Measurements from ENCODE around the gene SLC35E3.

SLC35E3 gene

GRCh38 chr12:68745904-68746571 lies at the start of gene SLC35E3:
Gene SLC35E3 (plus strand): TSS chr12:68746176. CDS start chr12:68746378, 202 bp downstream.
- DNase-seq, result peak; percentile 82

- DNase-seq, result no peak
Measured at GRCh38 chr12:68699486-68699885, 46.5 kb upstream of the SLC35E3 start.

DNA sequence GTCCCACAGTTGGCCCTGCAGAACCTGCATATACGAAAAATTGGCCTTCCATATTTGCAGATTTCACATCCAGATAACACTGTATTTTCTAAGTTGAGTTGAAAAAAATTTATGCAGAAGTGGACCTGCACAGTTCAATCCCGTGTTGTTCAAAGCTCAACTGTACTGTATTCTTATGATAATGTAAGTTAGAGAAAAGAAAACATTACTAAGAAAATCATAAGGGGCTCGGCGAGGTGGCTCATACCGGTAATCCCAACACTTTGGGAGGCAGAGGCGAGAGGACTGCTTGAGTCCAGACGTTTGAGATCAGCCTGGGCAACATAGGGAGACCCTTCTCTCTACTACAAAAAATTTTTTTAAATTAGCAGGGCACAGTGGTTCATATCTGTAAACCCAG lies 18.2 kb upstream of the SLC35E3 start:
- no peak for DNase-seq

DNA sequence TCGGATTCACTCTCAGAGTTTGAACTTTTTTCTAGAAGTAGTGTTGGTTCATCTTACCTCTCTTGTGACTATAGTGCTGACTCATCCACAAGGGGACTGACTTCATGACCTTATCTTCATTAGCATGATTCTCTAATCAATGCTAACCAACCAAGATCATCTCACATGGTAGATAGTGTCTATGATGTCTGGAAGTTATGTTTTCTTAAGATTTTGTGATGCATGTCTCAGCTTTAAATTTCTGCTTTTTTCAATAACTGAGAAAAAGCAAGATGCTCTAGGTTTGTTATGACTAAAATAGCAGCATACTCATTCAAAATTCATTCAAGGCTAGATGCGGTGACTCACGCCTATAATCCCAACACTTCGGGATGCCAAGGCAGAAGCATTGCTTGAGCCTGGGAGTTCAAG lies 12.3 kb upstream of the SLC35E3 start:
- no peak for DNase-seq

DNA sequence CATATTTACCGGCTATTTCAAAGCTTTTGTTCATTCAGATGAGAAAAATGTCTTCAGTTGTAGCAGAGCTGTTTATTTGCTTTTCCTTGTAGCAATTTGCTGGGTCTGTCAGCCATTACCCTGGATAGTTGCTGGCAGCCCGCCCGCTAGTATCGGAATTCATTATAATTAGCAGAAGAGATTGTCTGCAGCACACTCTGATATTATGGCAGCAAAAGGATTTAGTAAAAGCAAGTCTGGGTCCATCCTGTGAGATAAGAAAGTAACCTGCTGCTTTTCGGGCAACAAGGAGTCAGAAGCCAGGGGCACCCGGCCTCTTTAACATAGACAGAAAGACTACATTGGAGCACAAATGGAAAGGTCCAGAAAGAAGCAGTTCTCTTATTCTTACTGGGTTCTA lies 6.1 kb upstream of the SLC35E3 start:
- no peak for DNase-seq

DNA sequence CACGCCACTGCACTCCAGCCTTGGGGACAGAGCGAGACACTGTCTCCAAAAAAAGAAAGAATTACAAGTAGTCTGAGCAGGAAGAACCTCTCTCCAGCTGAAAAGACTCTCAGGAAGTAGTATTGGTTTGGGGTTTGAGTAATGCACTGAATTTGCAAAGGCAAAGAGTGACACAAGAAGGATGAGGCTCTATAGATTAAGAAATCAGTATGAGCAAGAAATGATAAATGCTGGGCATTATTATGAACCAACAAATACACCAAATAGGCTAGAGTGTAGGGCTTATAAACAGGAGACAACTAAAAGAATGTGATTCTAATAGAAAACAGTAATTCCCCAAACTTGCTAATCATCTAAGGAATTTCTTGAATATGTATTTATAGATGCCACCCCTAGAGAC lies 2.6 kb upstream of the SLC35E3 start:
- DNase-seq, result no peak

DNA sequence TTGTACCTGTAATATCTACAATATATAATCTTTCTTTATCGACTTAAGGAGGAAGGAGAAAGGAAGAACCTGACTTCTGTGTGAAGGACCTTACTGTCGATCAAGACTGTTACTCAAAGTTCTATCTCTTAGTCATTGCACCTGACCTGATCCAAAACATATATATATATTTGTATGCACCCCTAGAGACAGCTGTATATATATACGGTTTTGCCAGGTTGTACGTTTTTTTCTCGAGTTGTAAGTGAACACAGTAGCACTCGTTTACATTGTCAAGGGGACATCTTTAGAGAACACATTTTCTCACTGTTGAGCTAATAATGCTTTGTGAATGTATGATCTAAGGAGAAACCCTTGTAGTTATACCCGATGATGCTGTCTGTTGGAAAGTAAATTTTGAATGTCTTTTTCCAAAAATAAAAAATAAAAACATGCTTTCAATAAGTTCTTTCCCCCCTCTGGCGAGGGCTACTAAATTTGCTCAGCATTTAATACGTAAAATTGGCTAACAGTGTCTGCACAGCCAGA lies 536 bp upstream of the SLC35E3 start:
- no peak for DNase-seq

DNA sequence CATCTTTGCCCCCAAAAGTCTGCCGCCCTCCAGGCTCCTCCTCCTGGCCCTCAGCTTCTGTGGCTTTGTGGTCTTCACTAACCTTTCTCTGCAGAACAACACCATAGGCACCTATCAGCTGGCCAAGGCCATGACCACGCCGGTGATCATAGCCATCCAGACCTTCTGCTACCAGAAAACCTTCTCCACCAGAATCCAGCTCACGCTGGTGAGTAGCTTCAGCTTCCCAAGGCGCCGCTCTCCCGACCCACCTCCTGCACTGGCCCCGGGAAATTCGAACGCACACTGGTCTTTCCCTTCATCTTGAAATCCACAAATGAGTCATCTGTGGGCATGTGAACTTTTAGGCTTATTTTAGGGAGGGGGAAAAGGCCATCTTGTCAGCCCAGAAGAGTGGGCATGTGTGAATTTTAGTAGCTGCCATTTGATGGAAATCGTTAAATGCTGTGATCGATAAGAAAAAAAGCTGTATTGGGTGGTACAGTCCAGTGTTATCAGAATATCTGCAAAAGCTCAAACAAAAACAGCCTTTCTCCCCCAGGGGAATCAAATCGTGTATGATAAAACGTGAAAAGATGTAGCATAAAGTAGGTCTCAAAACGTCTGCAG lies 700 bp downstream of the SLC35E3 start:
- DNase-seq, result peak; percentile 2

DNA sequence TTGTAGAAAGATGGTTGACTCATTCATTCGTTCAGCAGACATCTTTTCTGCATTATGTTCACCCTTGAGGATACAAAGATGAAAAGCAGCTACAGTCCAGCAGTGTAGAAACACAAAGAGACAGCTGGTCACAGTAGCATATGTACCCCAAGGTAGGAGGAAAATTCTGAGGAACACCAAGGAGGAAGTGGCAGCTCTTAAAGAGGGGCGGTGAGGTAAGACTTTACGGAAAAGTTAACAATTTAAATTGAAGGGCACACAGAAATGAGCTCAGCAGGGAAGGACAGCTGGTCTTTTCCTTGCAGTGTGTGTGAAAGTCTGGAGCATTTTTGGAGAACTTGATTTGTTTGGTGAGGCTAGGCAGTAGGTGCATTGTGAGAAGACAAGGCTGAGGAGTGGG lies 3.5 kb downstream of the SLC35E3 start:
- no peak for DNase-seq

GRCh38 chr12:68749861-68750260 lies 3.9 kb downstream of the SLC35E3 start:
- no peak for DNase-seq

- DNase-seq, result no peak
Measured at GRCh38 chr12:68750506-68750905, 4.5 kb downstream of the SLC35E3 start.

DNA sequence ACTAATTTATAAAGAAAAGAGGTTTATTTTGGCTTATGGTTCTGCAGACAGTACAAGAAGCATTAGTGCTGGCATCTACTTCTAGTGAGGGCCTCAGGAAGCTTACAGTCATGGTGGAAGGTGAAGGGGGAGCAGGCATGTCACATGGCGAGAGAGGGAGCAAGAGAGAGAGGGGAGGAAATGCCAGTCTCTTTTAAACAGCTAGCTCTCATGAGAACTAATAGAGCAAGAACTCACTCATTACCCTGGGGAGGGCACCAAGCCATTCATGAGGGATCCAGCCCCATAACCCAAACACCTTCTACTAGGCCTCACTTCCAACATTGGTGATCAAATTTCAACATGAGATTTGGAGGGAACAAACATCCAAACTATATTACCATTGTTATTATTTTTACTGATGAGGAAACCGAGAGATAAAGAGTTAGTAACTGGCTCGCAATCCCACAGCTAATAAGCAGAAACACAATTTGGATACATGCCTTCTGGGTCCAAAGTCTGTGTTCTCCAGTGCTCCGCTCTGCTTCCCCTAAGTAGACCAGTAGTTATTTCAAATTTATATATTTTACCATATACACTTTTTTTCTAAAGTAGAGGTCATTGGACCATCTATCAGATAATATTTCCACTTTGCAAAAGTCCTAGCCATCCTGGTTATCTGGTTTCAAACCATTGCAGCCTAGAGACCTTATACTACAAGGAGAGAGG lies 9.7 kb downstream of the SLC35E3 start:
- no peak for DNase-seq

DNA sequence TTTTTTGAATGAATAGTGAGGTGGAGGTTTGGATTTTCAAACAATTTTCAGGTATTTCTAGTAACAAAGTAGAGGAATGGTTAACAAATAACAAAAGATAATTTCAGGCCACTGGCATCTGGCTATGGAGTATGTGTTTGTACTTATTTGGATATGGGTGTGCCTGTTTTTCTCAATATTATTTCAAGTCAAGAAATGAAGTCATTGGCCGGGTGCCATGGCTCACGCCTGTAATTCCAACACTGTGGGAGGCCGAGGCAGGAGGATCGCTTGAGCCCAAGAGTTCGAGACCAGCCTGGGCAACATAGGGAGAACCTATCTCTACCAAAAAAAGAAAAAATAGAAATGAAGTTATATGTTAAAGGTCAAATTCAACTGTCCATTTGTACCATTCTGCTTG lies 13.9 kb downstream of the SLC35E3 start:
- no peak for DNase-seq

- no peak for DNase-seq
Measured at GRCh38 chr12:68760806-68761441, 14.9 kb downstream of the SLC35E3 start.

GRCh38 chr12:68761442-68761812 lies 15.5 kb downstream of the SLC35E3 start:
- DNase-seq, result no peak

DNA sequence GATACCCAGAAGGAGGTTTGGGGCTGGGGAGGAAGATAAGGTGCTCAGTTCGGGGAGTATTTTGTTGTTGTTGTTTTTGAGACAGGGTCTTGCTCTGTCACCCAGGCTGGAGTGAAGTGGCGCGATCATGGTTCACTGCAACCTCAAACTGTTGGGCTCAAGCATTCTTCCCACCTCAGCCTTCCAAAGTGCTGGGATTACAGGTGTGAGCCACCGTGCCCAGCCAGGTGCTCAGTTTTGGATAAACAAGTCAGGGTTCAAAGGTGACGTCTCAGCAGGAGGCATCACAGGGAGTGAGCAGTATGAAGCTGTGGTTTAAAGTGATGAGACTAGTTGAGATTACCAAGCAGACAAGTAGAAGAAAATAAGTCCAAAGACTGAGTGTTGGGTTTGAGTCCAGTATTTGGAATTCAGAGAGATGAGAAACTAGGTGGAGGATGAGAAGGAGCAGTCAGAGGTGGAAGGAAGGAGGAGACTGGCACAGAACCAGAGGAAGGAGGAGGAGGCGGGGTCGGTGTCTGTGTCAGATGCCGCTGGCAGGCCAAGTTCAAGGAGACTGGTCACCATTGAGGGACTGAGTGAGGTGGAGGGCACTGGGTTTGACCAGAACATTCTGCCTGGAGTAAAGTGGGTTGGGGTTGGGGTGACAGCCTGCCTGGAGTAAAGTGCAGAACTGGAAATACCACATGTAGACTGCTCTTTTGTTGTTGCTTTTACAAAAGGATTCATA lies 16.1 kb downstream of the SLC35E3 start:
- DNase-seq, result no peak

DNA sequence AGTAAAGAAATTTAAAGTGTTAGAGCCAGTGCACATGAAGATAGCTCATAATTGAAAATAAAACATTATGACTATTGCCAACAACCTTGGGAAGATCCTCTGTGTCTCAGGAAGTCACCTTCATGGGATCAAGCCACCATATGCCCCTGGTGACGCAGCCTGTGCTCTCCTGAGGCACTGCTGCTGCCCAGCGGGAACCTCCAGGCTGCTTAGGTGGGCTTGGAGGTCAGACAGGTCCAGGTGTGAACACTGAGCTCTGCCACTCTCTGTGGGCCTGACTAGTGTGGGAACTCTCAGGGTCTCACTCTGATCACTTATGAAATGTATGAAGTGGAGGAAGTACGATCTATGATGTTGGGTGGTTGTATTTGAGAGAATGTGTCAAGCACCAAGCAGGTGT lies 16.7 kb downstream of the SLC35E3 start:
- no peak for DNase-seq

DNA sequence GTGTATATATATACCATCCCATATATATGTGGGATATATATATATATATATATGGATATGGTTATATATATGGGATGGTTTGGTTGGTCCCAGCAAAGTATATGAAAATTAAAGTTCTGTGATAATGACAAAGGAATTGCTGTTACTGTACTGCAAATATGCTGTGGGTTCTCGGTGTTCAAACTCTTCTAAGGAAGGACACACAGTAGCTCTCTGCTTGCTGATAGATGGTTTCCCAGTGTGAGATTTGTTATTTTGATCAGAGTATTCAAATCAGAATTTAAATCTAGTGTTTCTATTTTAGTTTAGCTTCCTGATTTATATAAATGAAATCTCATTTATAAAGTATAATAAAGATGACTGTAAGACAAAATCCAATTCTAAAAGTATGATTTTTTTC lies 19.7 kb downstream of the SLC35E3 start:
- no peak for DNase-seq

- no peak for DNase-seq
Measured at GRCh38 chr12:68766646-68767045, 20.7 kb downstream of the SLC35E3 start.

GRCh38 chr12:68767191-68767590 lies 21.2 kb downstream of the SLC35E3 start:
- DNase-seq, result no peak

DNA sequence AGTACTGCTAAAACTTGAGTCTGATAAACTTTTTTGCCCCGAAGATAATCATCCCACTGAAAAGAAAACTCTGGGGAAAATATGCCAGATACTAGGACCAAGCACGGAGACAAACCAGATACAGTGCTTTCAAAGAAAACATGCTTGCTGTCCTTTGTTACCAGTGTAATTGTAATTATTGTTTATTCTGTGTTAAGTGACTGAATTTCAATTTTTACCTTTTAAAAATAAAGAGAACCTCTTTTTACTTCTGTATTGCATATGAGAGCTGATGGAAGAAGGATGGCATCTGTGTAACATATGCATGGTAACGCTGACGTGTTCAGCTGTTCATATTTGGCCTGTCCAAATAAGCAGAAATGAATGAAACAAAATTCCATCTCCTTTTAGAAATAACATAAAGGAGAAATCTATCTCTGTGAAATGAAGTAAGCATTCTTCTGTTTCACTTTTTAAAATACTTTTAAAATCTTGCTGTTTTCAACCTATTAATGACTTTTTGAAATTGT lies 22.5 kb downstream of the SLC35E3 start:
- no peak for DNase-seq

DNA sequence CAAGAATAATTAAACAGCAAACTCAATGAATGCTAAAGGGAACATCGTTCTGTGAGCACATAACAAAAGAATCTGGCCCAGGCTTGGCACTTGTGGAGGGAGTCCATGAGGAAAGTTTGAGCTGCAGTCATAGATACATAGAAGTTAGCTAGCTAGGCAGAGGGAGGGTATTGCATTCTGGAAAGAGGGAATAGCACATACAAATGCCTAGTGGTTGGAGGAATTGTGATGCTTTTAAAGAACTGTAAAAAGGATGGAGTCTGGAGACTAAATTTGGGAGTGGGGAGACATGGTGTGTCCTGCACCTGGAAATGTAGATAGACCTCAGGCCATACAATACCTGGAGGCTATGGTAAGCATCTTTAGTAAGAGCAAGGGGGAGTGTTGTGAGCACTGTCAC lies 24.0 kb downstream of the SLC35E3 start:
- no peak for DNase-seq

Measured in activated T-cell treated with anti-CD3 and anti-CD28 coated beads for 4 hours (primary cell).